ENCODE measurements around the gene AP2M1. TPM values are rescaled to one million over a fixed set of nuclear protein-coding genes. Genes with fewer than 3 reads are reported as not detected.

Gene AP2M1
- total RNA-seq, 4 donors from 2014 or later: 109 to 168 (median 122) TPM

GRCh38 chr3:184154885-184155643 lies 19.6 kb upstream of the AP2M1 start, which contains the start of gene DVL3:
Gene DVL3, plus strand, starts transcription at chr3:184155377. Its CDS starts 259 bp downstream, at chr3:184155636.
- WGBS, 2 donors: 1 to 2% methylated on average over 42 to 51 of the region's 84 CpGs
- H3K4me3 ChIP-seq (ENCODE audit: low read depth, poor library complexity, severe bottlenecking): peak within 1 kb of the TSS; percentile 65
- intact Hi-C loops (cut with DNase I; ENCODE audit: low total_unique reads): no loop called here
- peak in 1 of 2 donors; percentile 90 for DNase-seq (ENCODE audit: low spot score in 2 of 2)
- TF ChIP-seq, protein P1, sequence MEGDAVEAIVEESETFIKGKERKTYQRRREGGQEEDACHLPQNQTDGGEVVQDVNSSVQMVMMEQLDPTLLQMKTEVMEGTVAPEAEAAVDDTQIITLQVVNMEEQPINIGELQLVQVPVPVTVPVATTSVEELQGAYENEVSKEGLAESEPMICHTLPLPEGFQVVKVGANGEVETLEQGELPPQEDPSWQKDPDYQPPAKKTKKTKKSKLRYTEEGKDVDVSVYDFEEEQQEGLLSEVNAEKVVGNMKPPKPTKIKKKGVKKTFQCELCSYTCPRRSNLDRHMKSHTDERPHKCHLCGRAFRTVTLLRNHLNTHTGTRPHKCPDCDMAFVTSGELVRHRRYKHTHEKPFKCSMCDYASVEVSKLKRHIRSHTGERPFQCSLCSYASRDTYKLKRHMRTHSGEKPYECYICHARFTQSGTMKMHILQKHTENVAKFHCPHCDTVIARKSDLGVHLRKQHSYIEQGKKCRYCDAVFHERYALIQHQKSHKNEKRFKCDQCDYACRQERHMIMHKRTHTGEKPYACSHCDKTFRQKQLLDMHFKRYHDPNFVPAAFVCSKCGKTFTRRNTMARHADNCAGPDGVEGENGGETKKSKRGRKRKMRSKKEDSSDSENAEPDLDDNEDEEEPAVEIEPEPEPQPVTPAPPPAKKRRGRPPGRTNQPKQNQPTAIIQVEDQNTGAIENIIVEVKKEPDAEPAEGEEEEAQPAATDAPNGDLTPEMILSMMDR (IDR thresholded peaks at IDR 0.05): no peak
- TF ChIP-seq POLR2A (IDR thresholded peaks at IDR 0.05): no peak

GRCh38 chr3:184155644-184156521 lies 18.8 kb upstream of the AP2M1 start:
- DNase-seq (ENCODE audit: low spot score in 2 of 2): peak in 1 of 2 donors; percentile 90
- no peak for TF ChIP-seq POLR2A (IDR thresholded peaks at IDR 0.05)
- TF ChIP-seq, protein P1 (IDR thresholded peaks at IDR 0.05): no peak
- intact Hi-C loops (cut with DNase I; ENCODE audit: low total_unique reads): no loop called here
- peak overlapping the region; percentile 65 for H3K4me3 ChIP-seq (ENCODE audit: low read depth, poor library complexity, severe bottlenecking)
- 0 to 1% methylated on average over 36 to 46 of the region's 47 CpGs for WGBS, 2 donors

DNA sequence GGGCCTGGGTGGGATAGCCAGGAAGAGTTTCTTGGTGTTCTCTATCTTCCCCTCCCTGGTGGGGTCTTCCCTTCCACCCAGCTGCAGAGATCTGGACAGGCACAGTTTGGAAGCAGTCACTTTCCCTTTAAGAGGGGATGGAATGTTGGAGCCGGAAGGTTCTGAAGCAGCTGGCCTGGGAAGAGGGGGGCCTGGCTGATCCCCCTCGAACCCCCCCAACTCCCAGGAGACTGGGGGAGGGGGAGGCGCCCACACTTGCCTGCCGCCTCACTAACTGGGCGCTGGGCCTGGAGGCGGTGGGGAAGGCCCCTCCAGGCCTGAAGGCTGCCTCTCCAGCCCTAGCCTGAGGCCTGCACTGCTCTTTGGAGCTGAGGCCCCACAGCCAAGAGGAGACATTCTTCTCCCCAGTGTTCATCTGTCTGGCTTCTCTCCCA lies 18.1 kb upstream of the AP2M1 start:
- no peak for TF ChIP-seq POLR2A (IDR thresholded peaks at IDR 0.05)
- TF ChIP-seq, protein P1 (IDR thresholded peaks at IDR 0.05): no peak
- intact Hi-C loops (cut with DNase I; ENCODE audit: low total_unique reads): no loop called here

DNA sequence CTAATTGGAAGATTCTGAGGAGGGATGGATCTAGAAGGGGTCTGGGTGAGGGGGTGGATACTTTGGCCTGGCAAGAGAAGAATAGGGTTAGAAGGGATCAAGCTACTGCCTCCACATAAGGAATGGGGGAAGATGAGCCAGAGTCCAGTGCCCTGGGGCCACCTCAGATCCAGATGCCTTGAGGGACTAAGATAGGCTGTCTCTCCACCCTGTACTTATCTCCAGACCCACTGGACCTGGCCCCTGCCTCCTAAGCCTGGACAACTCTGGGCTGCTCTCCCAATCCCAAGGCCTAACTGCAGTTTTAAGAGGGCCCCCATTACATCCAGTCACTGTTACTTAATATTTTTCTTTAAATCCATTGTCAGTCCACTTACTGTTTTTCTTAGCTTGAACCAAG lies 17.4 kb upstream of the AP2M1 start:
- H3K4me3 ChIP-seq (ENCODE audit: low read depth, poor library complexity, severe bottlenecking): peak overlapping the region; percentile 65

More for the DNA sequence above, 18.1 kb upstream of the AP2M1 start:
- WGBS, 2 donors: 0% methylated on average over 6 of the region's 6 CpGs
- no peak for DNase-seq (ENCODE audit: low spot score in 2 of 2)
- H3K4me3 ChIP-seq (ENCODE audit: low read depth, poor library complexity, severe bottlenecking): peak overlapping the region; percentile 65

GRCh38 chr3:184158404-184158803 lies 16.3 kb upstream of the AP2M1 start:
- 80 to 87% methylated on average over 4 of the region's 4 CpGs for WGBS, 2 donors
- intact Hi-C loops (cut with DNase I; ENCODE audit: low total_unique reads): no loop called here
- TF ChIP-seq, protein P1 (IDR thresholded peaks at IDR 0.05): no peak
- TF ChIP-seq POLR2A (IDR thresholded peaks at IDR 0.05): no peak
- DNase-seq (ENCODE audit: low spot score in 2 of 2): no peak
- H3K4me3 ChIP-seq (ENCODE audit: low read depth, poor library complexity, severe bottlenecking): no peak overlapping the region

More for the DNA sequence above, 17.4 kb upstream of the AP2M1 start:
- no peak for DNase-seq (ENCODE audit: low spot score in 2 of 2)
- intact Hi-C loops (cut with DNase I; ENCODE audit: low total_unique reads): no loop called here
- no peak for TF ChIP-seq POLR2A (IDR thresholded peaks at IDR 0.05)
- TF ChIP-seq, protein P1 (IDR thresholded peaks at IDR 0.05): no peak
